Measurements from ENCODE around the gene TGFB1.

Gene TGFB1

DNA sequence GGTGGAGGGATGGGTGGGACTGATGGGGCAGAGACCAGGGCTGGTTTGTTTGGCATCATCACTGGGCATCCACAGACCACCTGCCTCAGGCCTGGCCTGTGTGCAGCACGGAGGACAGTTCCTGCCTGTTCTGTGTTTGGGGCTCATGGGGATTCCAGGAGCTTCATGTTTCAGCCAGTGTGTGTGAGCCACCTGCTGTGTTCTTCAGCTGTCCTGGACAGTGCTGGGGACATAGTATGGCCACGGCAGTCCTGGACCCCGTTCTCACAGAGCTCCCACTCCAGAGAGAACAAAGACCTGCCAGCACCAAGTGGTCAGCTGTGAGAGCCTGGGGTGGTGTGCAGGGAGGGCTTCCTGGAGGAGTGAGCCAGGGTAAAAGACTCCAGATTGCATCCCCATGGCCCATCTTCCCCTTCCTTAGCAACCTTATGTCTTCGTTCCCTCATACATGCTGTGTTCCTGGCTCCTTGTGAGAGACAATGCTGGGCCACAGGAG lies 45.7 kb downstream of the TGFB1 start:
- TF ChIP-seq GLIS3 (CRISPR knock-in tag; IDR thresholded peaks at IDR 0.05), result no peak; the same call in 1 of the 2 replicates
- TF ChIP-seq TSHZ2 (CRISPR knock-in tag; IDR thresholded peaks at IDR 0.05), result no peak
- no peak for TF ChIP-seq CSDC2 (CRISPR knock-in tag; IDR thresholded peaks at IDR 0.05)
- TF ChIP-seq POU6F1 (CRISPR knock-in tag; IDR thresholded peaks at IDR 0.05; ENCODE audit: borderline replicate concordance, low read depth), result no peak
- TF ChIP-seq, protein P1, sequence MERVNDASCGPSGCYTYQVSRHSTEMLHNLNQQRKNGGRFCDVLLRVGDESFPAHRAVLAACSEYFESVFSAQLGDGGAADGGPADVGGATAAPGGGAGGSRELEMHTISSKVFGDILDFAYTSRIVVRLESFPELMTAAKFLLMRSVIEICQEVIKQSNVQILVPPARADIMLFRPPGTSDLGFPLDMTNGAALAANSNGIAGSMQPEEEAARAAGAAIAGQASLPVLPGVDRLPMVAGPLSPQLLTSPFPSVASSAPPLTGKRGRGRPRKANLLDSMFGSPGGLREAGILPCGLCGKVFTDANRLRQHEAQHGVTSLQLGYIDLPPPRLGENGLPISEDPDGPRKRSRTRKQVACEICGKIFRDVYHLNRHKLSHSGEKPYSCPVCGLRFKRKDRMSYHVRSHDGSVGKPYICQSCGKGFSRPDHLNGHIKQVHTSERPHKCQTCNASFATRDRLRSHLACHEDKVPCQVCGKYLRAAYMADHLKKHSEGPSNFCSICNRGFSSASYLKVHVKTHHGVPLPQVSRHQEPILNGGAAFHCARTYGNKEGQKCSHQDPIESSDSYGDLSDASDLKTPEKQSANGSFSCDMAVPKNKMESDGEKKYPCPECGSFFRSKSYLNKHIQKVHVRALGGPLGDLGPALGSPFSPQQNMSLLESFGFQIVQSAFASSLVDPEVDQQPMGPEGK (CRISPR knock-in tag; IDR thresholded peaks at IDR 0.05; ENCODE audit: borderline replicate concordance), result no peak
- no peak for TF ChIP-seq SNAI2 (CRISPR knock-in tag; IDR thresholded peaks at IDR 0.05)
- TF ChIP-seq CSRNP3 (CRISPR knock-in tag; IDR thresholded peaks at IDR 0.05), result no peak
- no peak for TF ChIP-seq ARNTL (CRISPR knock-in tag; IDR thresholded peaks at IDR 0.05; ENCODE audit: borderline replicate concordance, low read depth)
- TF ChIP-seq ZC3H10 (CRISPR knock-in tag; IDR thresholded peaks at IDR 0.05), result no peak
- no peak for TF ChIP-seq ZNF565 (CRISPR knock-in tag; conservative IDR thresholded peaks at IDR 0.05; ENCODE audit: low read depth)
- no peak for TF ChIP-seq ISL1 (CRISPR knock-in tag; IDR thresholded peaks at IDR 0.05)
- peak; percentile 1 for ATAC-seq

DNA sequence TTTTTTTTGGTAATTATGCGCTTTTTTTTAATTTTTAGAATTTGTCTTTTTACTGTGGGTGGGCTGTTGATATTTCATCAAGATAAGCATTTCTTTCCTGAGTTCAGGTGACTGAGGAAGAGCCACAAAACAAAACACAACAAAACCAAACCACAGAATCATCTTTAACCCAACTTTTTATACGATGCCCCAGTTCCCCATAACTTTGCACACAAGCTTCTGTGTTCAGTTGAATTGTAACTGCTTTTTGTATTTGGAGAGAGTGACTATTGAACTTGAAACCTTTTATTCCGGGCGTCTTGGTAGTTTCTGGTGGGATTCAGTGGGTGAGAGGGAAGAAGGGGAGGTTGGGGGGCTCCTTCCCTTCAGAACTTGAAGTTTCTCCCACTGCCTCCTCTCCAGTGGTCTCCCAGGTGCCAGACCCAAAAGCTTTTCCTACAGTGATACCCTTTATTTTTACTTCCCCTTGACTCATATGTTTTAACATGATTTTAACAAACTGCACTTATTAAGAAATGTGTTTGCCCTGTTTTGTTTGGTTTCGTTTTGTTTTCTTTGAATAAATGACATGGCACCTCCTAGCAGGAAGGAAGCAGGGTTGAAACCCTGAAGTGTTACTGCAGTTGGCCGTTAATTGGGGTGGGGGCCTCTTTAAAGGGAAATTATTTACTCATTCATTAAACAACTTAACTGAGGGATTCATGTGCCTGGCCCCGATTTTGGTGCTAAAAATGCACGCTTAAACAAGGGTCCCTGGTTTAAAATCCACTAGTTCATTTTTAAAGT lies 46.4 kb downstream of the TGFB1 start:
- TF ChIP-seq POU6F1 (CRISPR knock-in tag; IDR thresholded peaks at IDR 0.05; ENCODE audit: borderline replicate concordance, low read depth) (no peak), ZC3H10 (CRISPR knock-in tag; IDR thresholded peaks at IDR 0.05) (no peak), OSR1 (CRISPR knock-in tag; IDR thresholded peaks at IDR 0.05) (no peak), CSDC2 (CRISPR knock-in tag; IDR thresholded peaks at IDR 0.05) (no peak), ZNF70 (CRISPR knock-in tag; IDR thresholded peaks at IDR 0.05) (no peak), RARB (CRISPR knock-in tag; IDR thresholded peaks at IDR 0.05) (no peak), CSRNP3 (CRISPR knock-in tag; IDR thresholded peaks at IDR 0.05) (no peak), TOX (CRISPR knock-in tag; IDR thresholded peaks at IDR 0.05; ENCODE audit: borderline replicate concordance) (no peak), ESRRG (CRISPR knock-in tag; IDR thresholded peaks at IDR 0.05) (no peak), TCF4 (CRISPR knock-in tag; IDR thresholded peaks at IDR 0.05; ENCODE audit: borderline replicate concordance) (no peak), TSHZ2 (CRISPR knock-in tag; IDR thresholded peaks at IDR 0.05) (no peak), BACH2 (CRISPR knock-in tag; IDR thresholded peaks at IDR 0.05; ENCODE audit: borderline replicate concordance) (no peak), ARNTL (CRISPR knock-in tag; IDR thresholded peaks at IDR 0.05; ENCODE audit: borderline replicate concordance, low read depth) (no peak)
- TF ChIP-seq, protein P1 (CRISPR knock-in tag; IDR thresholded peaks at IDR 0.05; ENCODE audit: borderline replicate concordance), result no peak
- TF ChIP-seq, protein P2, sequence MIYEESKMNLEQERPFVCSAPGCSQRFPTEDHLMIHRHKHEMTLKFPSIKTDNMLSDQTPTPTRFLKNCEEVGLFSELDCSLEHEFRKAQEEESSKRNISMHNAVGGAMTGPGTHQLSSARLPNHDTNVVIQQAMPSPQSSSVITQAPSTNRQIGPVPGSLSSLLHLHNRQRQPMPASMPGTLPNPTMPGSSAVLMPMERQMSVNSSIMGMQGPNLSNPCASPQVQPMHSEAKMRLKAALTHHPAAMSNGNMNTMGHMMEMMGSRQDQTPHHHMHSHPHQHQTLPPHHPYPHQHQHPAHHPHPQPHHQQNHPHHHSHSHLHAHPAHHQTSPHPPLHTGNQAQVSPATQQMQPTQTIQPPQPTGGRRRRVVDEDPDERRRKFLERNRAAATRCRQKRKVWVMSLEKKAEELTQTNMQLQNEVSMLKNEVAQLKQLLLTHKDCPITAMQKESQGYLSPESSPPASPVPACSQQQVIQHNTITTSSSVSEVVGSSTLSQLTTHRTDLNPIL (CRISPR knock-in tag; IDR thresholded peaks at IDR 0.05; ENCODE audit: low read depth), result no peak
- ATAC-seq, result no peak
